GM21576 (cell line): ENCODE measurements around the gene CBY1.

Source experiments
- ATAC-seq: cut with Tn5 transposase; IDR thresholded peaks from one replicate; pipeline ENCODE4 v1.9.1; 2021; ENCODE audit warnings: mild to moderate bottlenecking, moderate library complexity; ENCODE audit not compliant: unreplicated experiment

CBY1 gene

DNA sequence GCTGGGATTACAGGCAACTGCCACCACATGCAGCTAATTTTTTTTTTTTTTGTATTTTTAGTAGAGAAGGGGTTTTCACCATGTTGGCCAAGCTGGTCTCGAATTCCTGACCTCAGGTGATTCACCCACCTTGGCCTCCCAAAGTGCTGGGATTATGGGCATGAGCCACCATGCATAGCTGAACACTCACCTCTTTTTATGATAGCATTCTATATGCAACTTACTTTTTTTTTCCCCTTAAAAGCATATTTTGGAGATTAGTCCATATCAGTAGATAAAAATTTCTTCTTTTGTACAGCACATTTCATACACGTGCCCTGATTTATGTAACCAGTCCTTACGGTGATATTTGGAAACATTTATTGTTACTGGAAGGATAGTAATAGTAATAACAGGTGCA is 63.9 kb downstream of the CBY1 start:
- ATAC-seq, result no peak

GRCh38 chr22:38721551-38721950 is 65.1 kb downstream of the CBY1 start:
- ATAC-seq, result no peak
